Esophagus squamous epithelium (tissue), 4 donors: ENCODE data around the gene FGF14.

Experiments used
- POLR2A ChIP-seq, 4 donors: fragments of 450-650 bp; IDR thresholded peaks; one replicate each; pipeline ENCODE4 v1.6.1; 2017; ENCODE audit warnings: antibody characterized with exemption in 4 of 4, mild to moderate bottlenecking in 4 of 4, moderate library complexity in 3 of 4
- TF ChIP-seq, protein P1 (sequence below), 6 experiments: fragments of 450-650 bp in 4 of 6; fragments of 200-600 bp in 2 of 6; sonication (generic) in 2 of 6; IDR thresholded peaks; one replicate each; pipeline ENCODE4 v1.5.1; 2016 to 2019; ENCODE audit warnings: antibody characterized with exemption in 6 of 6, mild to moderate bottlenecking in 4 of 6, moderate library complexity in 4 of 6

- TF ChIP-seq, protein P1, sequence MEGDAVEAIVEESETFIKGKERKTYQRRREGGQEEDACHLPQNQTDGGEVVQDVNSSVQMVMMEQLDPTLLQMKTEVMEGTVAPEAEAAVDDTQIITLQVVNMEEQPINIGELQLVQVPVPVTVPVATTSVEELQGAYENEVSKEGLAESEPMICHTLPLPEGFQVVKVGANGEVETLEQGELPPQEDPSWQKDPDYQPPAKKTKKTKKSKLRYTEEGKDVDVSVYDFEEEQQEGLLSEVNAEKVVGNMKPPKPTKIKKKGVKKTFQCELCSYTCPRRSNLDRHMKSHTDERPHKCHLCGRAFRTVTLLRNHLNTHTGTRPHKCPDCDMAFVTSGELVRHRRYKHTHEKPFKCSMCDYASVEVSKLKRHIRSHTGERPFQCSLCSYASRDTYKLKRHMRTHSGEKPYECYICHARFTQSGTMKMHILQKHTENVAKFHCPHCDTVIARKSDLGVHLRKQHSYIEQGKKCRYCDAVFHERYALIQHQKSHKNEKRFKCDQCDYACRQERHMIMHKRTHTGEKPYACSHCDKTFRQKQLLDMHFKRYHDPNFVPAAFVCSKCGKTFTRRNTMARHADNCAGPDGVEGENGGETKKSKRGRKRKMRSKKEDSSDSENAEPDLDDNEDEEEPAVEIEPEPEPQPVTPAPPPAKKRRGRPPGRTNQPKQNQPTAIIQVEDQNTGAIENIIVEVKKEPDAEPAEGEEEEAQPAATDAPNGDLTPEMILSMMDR (IDR thresholded peaks at IDR 0.05): no peak
- no peak for TF ChIP-seq POLR2A (IDR thresholded peaks at IDR 0.05)
These were observed 89.0 kb downstream of the FGF14 start for GRCh38 chr13:102312841-102313240.
